Measurements from ENCODE around the gene FN1. TPM values are rescaled to one million over a fixed set of nuclear protein-coding genes. Genes with fewer than 3 reads are reported as not detected.

The FN1 gene
- total RNA-seq: 0.82 and 1.3 TPM in 2 replicates

GRCh38 chr2:215435870-215436704 is at the start of gene FN1:
TSS of gene FN1 (minus strand) at chr2:215436068. CDS start at chr2:215435802, 266 bp downstream.
- intact Hi-C loops (cut with micrococcal nuclease): loop anchor here (2.0 kb wide), 1 partner anchor 123 kb away; the partner anchor contains the start of gene ATIC

- intact Hi-C loops (cut with micrococcal nuclease): no loop called here
These were observed 49.2 kb upstream of the FN1 start for GRCh38 chr2:215485032-215485431.

GRCh38 chr2:215484570-215484969 is 48.7 kb upstream of the FN1 start:
- intact Hi-C loops (cut with micrococcal nuclease): no loop called here

- intact Hi-C loops (cut with micrococcal nuclease): no loop called here
These were observed 47.6 kb upstream of the FN1 start for GRCh38 chr2:215483431-215483830.

GRCh38 chr2:215479536-215480240 is 43.8 kb upstream of the FN1 start:
- intact Hi-C loops (cut with micrococcal nuclease): no loop called here

GRCh38 chr2:215479121-215479520 is 43.3 kb upstream of the FN1 start:
- intact Hi-C loops (cut with micrococcal nuclease): no loop called here

GRCh38 chr2:215476424-215476823 is 40.6 kb upstream of the FN1 start:
- intact Hi-C loops (cut with micrococcal nuclease): no loop called here

- intact Hi-C loops (cut with micrococcal nuclease): no loop called here
These were observed 30.4 kb upstream of the FN1 start for GRCh38 chr2:215466097-215466909.

GRCh38 chr2:215465256-215465655 is 29.4 kb upstream of the FN1 start:
- intact Hi-C loops (cut with micrococcal nuclease): no loop called here

- intact Hi-C loops (cut with micrococcal nuclease): no loop called here
These were observed 26.1 kb upstream of the FN1 start for GRCh38 chr2:215461836-215462532.

GRCh38 chr2:215460682-215461382 is 25.0 kb upstream of the FN1 start:
- intact Hi-C loops (cut with micrococcal nuclease): no loop called here

GRCh38 chr2:215455958-215456357 is 20.1 kb upstream of the FN1 start:
- intact Hi-C loops (cut with micrococcal nuclease): no loop called here

- intact Hi-C loops (cut with micrococcal nuclease): loop anchor here (1.0 kb wide), 2 partner anchors 374 to 466 kb away; no protein-coding TSS in a partner anchor
These were observed 18.8 kb upstream of the FN1 start for GRCh38 chr2:215454519-215455246.

- intact Hi-C loops (cut with micrococcal nuclease): no loop called here
These were observed 16.9 kb upstream of the FN1 start for GRCh38 chr2:215452725-215453124.

GRCh38 chr2:215451012-215451756 is 15.3 kb upstream of the FN1 start:
- intact Hi-C loops (cut with micrococcal nuclease): no loop called here

GRCh38 chr2:215450188-215451011 is 14.5 kb upstream of the FN1 start:
- intact Hi-C loops (cut with micrococcal nuclease): no loop called here

- intact Hi-C loops (cut with micrococcal nuclease): no loop called here
These were observed 11.8 kb upstream of the FN1 start for GRCh38 chr2:215447673-215448081.

GRCh38 chr2:215447056-215447455 is 11.2 kb upstream of the FN1 start:
- intact Hi-C loops (cut with micrococcal nuclease): no loop called here

Data from T-helper 2 cell treated with Interferon-gamma antibody and Interleukin-4, amounts not matched to agents 100 ng/mL and 5 ng/mL, for 36 hours (primary cell).